HCT116 (cell line): ENCODE results near the gene EIF4E1B. TPM values are rescaled to one million over a fixed set of nuclear protein-coding genes. Genes with fewer than 3 reads are reported as not detected.

Source experiments
- ATAC-seq: fragments of 200-7000 bp; cut with Tn5 transposase; 2 replicates; pipeline ENCODE4 v1.9.1; 2020; ENCODE audit warnings: mild to moderate bottlenecking, moderate library complexity
- BruUV-seq: library from RNA; stranded (reverse); fragments of 400-500 nt; replicated peaks from 2 replicates; lab custom pipeline; 2021; lab: Mats Ljungman, UMichigan
- CTCF ChIA-PET: fragments of 300-600 bp; sonication (Branson Sonifier 250); formaldehyde crosslinking; loops from one replicate; lab custom pipeline; 2021; ENCODE audit warnings: antibody characterized with exemption; lab: Charles Lee
- POLR2A ChIA-PET: fragments of 300-600, 350-600 bp; sonication (Branson Sonifier 250); formaldehyde crosslinking; loops from one replicate; lab custom pipeline; 2021; ENCODE audit warnings: antibody characterized with exemption; lab: Charles Lee
- RAD21 ChIA-PET, 2 experiments: fragments of 300-600 bp; sonication (Branson Sonifier 250); formaldehyde crosslinking; loops; one replicate each; lab custom pipeline; 2023; ENCODE audit warnings: low total read pairs in 2 of 2; ENCODE audit not compliant: uncharacterized antibody in 2 of 2, unreplicated experiment in 2 of 2, low non-redundant PET in 1 of 2; lab: Charles Lee
- DNase-seq: peaks from one replicate; pipeline ENCODE4 v3.0.0-alpha.2; 2010; ENCODE audit warnings: low read depth, low spot score
- H2AFZ ChIP-seq: fragments of 200-600 bp; shearing (Covaris generic), sonication (generic); 2 replicates; pipeline ENCODE4 v1.6.1; 2017; ENCODE audit warnings: low read depth, mixed run types, mixed read lengths, antibody characterized with exemption, low read length; ENCODE audit not compliant: poor library complexity, severe bottlenecking
- H3K27ac ChIP-seq: 2 replicates; pipeline ENCODE4 v1.5.1; 2012; ENCODE audit warnings: low read depth, low read length
- H3K27me3 ChIP-seq: fragments of 200-600 bp; sonication (generic); 2 replicates; pipeline ENCODE4 v1.6.1; 2016; ENCODE audit warnings: mixed run types, low read length, mixed read lengths; ENCODE audit not compliant: insufficient read depth
- H3K36me3 ChIP-seq, 2 experiments: fragments of 200-500 bp in 1 of 2; fragments of 200-600 bp in 1 of 2; sonication (Bioruptor generic) in 1 of 2; sonication (generic) in 1 of 2; 2 replicates each; pipeline versions ENCODE4 v1.5.1 to v1.6.1; 2014 to 2016; ENCODE audit warnings: low read length in 2 of 2, inconsistent platforms in 1 of 2, mixed read lengths in 1 of 2, mixed run types in 1 of 2; ENCODE audit not compliant: insufficient read depth in 2 of 2, control insufficient read depth in 1 of 2
- H3K4me1 ChIP-seq, 2 experiments: fragments of 200-600 bp in 1 of 2; sonication (generic) in 1 of 2; 2 replicates each; pipeline versions ENCODE4 v1.5.1 to v1.6.1; 2012 to 2017; ENCODE audit warnings: low read length in 2 of 2, inconsistent platforms in 1 of 2, mild to moderate bottlenecking in 1 of 2, mixed read lengths in 1 of 2, mixed run types in 1 of 2, moderate library complexity in 1 of 2; ENCODE audit not compliant: insufficient read depth in 2 of 2, control insufficient read depth in 1 of 2
- H3K4me2 ChIP-seq: fragments of 200-600 bp; sonication (generic); 2 replicates; pipeline ENCODE4 v1.6.1; 2017; ENCODE audit warnings: mixed run types, low read length, mixed read lengths
- H3K4me3 ChIP-seq, 2 experiments: fragments of 200-600 bp in 1 of 2; sonication (generic) in 1 of 2; replicated peaks in 1 of 2; 2 replicates each; pipeline ENCODE4 v1.5.1; 2011 to 2016; ENCODE audit warnings: low read length in 2 of 2, control low read depth in 1 of 2, low read depth in 1 of 2, mild to moderate bottlenecking in 1 of 2, mixed read lengths in 1 of 2, mixed run types in 1 of 2
- H3K79me2 ChIP-seq: fragments of 200-600 bp; sonication (generic); 2 replicates; pipeline ENCODE4 v1.6.1; 2017; ENCODE audit warnings: mild to moderate bottlenecking, mixed run types, low read length, moderate library complexity, mixed read lengths; ENCODE audit not compliant: insufficient read depth
- H3K9ac ChIP-seq: fragments of 200-600 bp; sonication (generic); 2 replicates; pipeline ENCODE4 v1.6.1; 2016; ENCODE audit warnings: low read length, mixed read lengths
- H3K9me2 ChIP-seq: fragments of 200-600 bp; sonication (generic), shearing (Covaris generic); 2 replicates; pipeline ENCODE4 v1.6.1; 2017; ENCODE audit warnings: mixed run types, mild to moderate bottlenecking, moderate library complexity; ENCODE audit not compliant: insufficient read depth
- H3K9me3 ChIP-seq, 2 experiments: fragments of 200-500 bp in 1 of 2; fragments of 200-600 bp in 1 of 2; sonication (Bioruptor generic) in 1 of 2; sonication (generic) in 1 of 2; 2 replicates each; pipeline ENCODE4 v1.6.1; 2014 to 2017; ENCODE audit warnings: low read length in 2 of 2, mixed read lengths in 2 of 2, inconsistent platforms in 1 of 2, low read depth in 1 of 2, mild to moderate bottlenecking in 1 of 2, mixed run types in 1 of 2, moderate library complexity in 1 of 2; ENCODE audit not compliant: control insufficient read depth in 1 of 2, insufficient read depth in 1 of 2
- H4K20me1 ChIP-seq: fragments of 200-600 bp; sonication (generic), shearing (Covaris generic); 2 replicates; pipeline ENCODE4 v1.6.1; 2017; ENCODE audit warnings: mixed run types, mild to moderate bottlenecking, moderate library complexity; ENCODE audit not compliant: insufficient read depth
- CBX3 ChIP-seq: IDR thresholded peaks from 2 replicates; pipeline ENCODE4 v1.6.1; 2012; ENCODE audit warnings: low read depth
- EZH2 ChIP-seq: fragments of 200-600 bp; sonication (generic); IDR thresholded peaks from 2 replicates; pipeline ENCODE4 v1.6.1; 2017; ENCODE audit warnings: antibody characterized with exemption, mixed run types
- EZH2phosphoT487 ChIP-seq: fragments of 200-600 bp; IDR thresholded peaks from 2 replicates; pipeline ENCODE4 v1.6.1; 2018; ENCODE audit warnings: antibody characterized with exemption, borderline replicate concordance
- MAX ChIP-seq: IDR thresholded peaks from 2 replicates; pipeline ENCODE4 v1.6.1; 2012
- POLR2A ChIP-seq: IDR thresholded peaks from 2 replicates; pipeline ENCODE4 v1.7.0; 2011; ENCODE audit warnings: borderline replicate concordance; ENCODE audit not compliant: insufficient read depth, insufficient read length; ENCODE audit errors: extremely low read depth
- POLR2AphosphoS5 ChIP-seq: IDR thresholded peaks from 2 replicates; pipeline ENCODE4 v1.6.1; 2011; ENCODE audit warnings: mild to moderate bottlenecking, low read depth, low read length, moderate library complexity
- SIN3A ChIP-seq: IDR thresholded peaks from 2 replicates; pipeline ENCODE4 v1.6.1; 2012; ENCODE audit warnings: low read depth
- SP1 ChIP-seq: IDR thresholded peaks from 2 replicates; pipeline ENCODE4 v1.6.1; 2012; ENCODE audit warnings: low read depth
- SRF ChIP-seq: IDR thresholded peaks from 2 replicates; pipeline ENCODE4 v1.6.1; 2012; ENCODE audit warnings: low read depth
- YY1 ChIP-seq: IDR thresholded peaks from 2 replicates; pipeline ENCODE4 v1.6.1; 2011; ENCODE audit warnings: low read length, low read depth, moderate library complexity, mild to moderate bottlenecking; ENCODE audit not compliant: insufficient replicate concordance; ENCODE audit errors: extremely low read depth
- ZBTB33 ChIP-seq: IDR thresholded peaks from 2 replicates; pipeline ENCODE4 v1.6.1; 2011; ENCODE audit warnings: mild to moderate bottlenecking, low read length, moderate library complexity; ENCODE audit not compliant: insufficient replicate concordance; ENCODE audit errors: extremely low read depth
- ZFX ChIP-seq: fragments of 450-650 bp; IDR thresholded peaks from 2 replicates; pipeline ENCODE4 v1.6.1; 2017
- ZNF274 ChIP-seq: fragments of 200-500 bp; sonication (Bioruptor generic); IDR thresholded peaks from 2 replicates; pipeline ENCODE4 v1.6.1; 2014; ENCODE audit warnings: mild to moderate bottlenecking, low read depth, low read length, inconsistent platforms
- intact Hi-C: fragments of 100-400 bp; cut with micrococcal nuclease; formaldehyde crosslinking; loops from 2 replicates; pipeline ENCODE4 v1.10.0; 2022
- total RNA-seq: library from RNA; stranded (reverse); gene quantifications from one replicate; pipeline ENCODE4 v1.2.1, GENCODE V29; 2021; ENCODE audit not compliant: unreplicated experiment
- TF ChIP-seq, protein P1 (sequence below), 3 experiments: fragments of 200-600 bp in 1 of 3; sonication (generic) in 1 of 3; IDR thresholded peaks in 2 of 3; conservative IDR thresholded peaks in 1 of 3; 2 replicates each; pipeline ENCODE4 v1.5.1; 2012 to 2017; ENCODE audit warnings: low read depth in 2 of 3, low read length in 2 of 3, antibody characterized with exemption in 1 of 3, borderline replicate concordance in 1 of 3, control low read depth in 1 of 3, mild to moderate bottlenecking in 1 of 3, mixed read lengths in 1 of 3, mixed run types in 1 of 3, moderate library complexity in 1 of 3; ENCODE audit not compliant: insufficient read depth in 1 of 3
- TF ChIP-seq, protein P2 (sequence below): IDR thresholded peaks from 2 replicates; pipeline ENCODE4 v1.6.1; 2012; ENCODE audit warnings: low read depth

The EIF4E1B gene
- total RNA-seq, 1 experiment from 2014 or later, result 0.07 TPM

DNA sequence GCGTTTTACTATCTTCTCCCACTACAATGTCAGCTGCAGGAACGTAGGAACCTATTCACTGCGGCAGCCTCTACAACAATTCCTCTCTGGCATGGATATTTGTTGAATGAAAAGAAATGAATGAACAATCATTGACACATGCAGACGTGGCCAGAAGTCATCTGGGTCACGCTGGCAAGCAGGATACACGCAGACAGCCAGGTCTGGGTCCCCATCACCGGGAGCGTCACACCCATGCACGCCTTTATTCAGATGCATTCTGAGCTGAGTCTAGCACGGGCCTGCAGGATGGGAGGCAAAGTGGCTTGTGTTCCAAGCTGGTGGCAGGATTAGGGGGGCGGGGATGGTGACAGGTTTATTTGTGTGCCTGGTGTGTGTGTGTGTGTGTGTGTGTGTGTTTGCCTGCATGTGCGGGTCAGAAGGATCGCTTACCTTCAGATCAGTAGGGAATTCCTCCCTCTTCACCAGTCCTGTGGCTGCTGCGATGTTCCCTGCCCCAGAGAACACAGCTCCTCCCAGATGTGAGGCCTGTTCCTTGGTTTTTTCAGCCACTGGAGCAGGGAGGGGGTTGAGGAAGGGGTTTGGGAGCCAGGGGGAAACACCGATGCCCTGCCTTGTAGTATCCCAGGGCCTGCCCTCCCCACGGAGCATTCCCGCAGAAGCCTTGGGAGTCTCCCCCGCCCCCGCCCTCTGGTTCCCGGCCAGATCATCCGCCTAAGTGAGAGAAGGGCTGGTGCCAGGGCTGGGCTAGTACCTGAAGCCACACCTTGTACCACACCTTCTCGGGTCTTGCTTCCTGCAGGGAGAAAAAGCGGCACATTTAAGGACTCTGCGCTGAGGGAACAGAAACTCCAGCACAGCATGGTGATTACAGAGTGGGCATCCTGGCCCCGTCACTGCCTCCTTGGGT lies 4.3 kb upstream of the EIF4E1B start:
- BruUV-seq, result no TSS peak
- ChIA-PET POLR2A (no interaction called here), RAD21 (no interaction called here), CTCF (no interaction called here)
- Histone ChIP-seq H3K27ac (no peak overlapping the region), H3K27me3 (no peaks in the 10 kb centered on the region), H2AFZ (no peak overlapping the region), H3K4me3 (no peak overlapping the region), H3K36me3 (no peaks in the 10 kb centered on the region), H3K9ac (no peak overlapping the region), H3K9me3 (no peaks in the 10 kb centered on the region), H3K9me2 (no peaks in the 10 kb centered on the region), H3K4me2 (peak overlapping the region; percentile 5; the same call in 1 of the 2 replicates), H4K20me1 (no peaks in the 10 kb centered on the region), H3K79me2 (no peaks in the 10 kb centered on the region), H3K4me1 (peaks cover 0 to 18% of the 10 kb centered on the region in 2 experiments; a peak in 2 of 4 replicates)
- intact Hi-C loops, result no loop called here
- DNase-seq (no peak), ATAC-seq (peak; percentile 55)
- TF ChIP-seq POLR2AphosphoS5 (no peak), EZH2 (no peak), CBX3 (no peak), MAX (no peak), ZNF274 (no peak), SP1 (no peak), ZFX (no peak), SIN3A (no peak), YY1 (no peak), EZH2phosphoT487 (no peak), ZBTB33 (no peak), POLR2A (no peak), SRF (no peak)
- TF ChIP-seq, protein P1, sequence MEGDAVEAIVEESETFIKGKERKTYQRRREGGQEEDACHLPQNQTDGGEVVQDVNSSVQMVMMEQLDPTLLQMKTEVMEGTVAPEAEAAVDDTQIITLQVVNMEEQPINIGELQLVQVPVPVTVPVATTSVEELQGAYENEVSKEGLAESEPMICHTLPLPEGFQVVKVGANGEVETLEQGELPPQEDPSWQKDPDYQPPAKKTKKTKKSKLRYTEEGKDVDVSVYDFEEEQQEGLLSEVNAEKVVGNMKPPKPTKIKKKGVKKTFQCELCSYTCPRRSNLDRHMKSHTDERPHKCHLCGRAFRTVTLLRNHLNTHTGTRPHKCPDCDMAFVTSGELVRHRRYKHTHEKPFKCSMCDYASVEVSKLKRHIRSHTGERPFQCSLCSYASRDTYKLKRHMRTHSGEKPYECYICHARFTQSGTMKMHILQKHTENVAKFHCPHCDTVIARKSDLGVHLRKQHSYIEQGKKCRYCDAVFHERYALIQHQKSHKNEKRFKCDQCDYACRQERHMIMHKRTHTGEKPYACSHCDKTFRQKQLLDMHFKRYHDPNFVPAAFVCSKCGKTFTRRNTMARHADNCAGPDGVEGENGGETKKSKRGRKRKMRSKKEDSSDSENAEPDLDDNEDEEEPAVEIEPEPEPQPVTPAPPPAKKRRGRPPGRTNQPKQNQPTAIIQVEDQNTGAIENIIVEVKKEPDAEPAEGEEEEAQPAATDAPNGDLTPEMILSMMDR (IDR thresholded peaks at IDR 0.05 in 2 of 3, conservative IDR thresholded peaks at IDR 0.05 in 1 of 3; ENCODE audit: borderline replicate concordance in 1 of 3, insufficient read depth in 1 of 3, low read depth in 2 of 3, low read length in 2 of 3), result no peak
- TF ChIP-seq, protein P2, sequence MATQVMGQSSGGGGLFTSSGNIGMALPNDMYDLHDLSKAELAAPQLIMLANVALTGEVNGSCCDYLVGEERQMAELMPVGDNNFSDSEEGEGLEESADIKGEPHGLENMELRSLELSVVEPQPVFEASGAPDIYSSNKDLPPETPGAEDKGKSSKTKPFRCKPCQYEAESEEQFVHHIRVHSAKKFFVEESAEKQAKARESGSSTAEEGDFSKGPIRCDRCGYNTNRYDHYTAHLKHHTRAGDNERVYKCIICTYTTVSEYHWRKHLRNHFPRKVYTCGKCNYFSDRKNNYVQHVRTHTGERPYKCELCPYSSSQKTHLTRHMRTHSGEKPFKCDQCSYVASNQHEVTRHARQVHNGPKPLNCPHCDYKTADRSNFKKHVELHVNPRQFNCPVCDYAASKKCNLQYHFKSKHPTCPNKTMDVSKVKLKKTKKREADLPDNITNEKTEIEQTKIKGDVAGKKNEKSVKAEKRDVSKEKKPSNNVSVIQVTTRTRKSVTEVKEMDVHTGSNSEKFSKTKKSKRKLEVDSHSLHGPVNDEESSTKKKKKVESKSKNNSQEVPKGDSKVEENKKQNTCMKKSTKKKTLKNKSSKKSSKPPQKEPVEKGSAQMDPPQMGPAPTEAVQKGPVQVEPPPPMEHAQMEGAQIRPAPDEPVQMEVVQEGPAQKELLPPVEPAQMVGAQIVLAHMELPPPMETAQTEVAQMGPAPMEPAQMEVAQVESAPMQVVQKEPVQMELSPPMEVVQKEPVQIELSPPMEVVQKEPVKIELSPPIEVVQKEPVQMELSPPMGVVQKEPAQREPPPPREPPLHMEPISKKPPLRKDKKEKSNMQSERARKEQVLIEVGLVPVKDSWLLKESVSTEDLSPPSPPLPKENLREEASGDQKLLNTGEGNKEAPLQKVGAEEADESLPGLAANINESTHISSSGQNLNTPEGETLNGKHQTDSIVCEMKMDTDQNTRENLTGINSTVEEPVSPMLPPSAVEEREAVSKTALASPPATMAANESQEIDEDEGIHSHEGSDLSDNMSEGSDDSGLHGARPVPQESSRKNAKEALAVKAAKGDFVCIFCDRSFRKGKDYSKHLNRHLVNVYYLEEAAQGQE, result no peak
